HepG2 (cell line): ENCODE measurements around the gene CLN6. TPM values are rescaled to one million over a fixed set of nuclear protein-coding genes. Genes with fewer than 3 reads are reported as not detected.

Experiments
- BRF2 ChIP-seq: sonication (generic); formaldehyde crosslinking; IDR thresholded peaks from 2 replicates; pipeline ENCODE4 v1.8.1; 2022; ENCODE audit warnings: mild to moderate bottlenecking, missing genetic modification reagents
- GFI1 ChIP-seq: sonication (generic); formaldehyde crosslinking; IDR thresholded peaks from 2 replicates; pipeline ENCODE4 v1.5.0; 2020; ENCODE audit warnings: missing genetic modification reagents, mild to moderate bottlenecking, borderline replicate concordance
- GTF2F1 ChIP-seq: fragments of 150-350 bp; IDR thresholded peaks from 2 replicates; pipeline ENCODE4 v1.6.1; 2014; ENCODE audit warnings: low read length
- HMGA1 ChIP-seq: sonication (generic); formaldehyde crosslinking; conservative IDR thresholded peaks from 2 replicates; pipeline ENCODE4 v1.4.0; 2020; ENCODE audit warnings: missing genetic modification reagents
- HNRNPK ChIP-seq: fragments of 200-400 bp; formaldehyde crosslinking; IDR thresholded peaks from 2 replicates; pipeline ENCODE4 v1.6.1; 2018; ENCODE audit warnings: low read length, low read depth, moderate library complexity, mild to moderate bottlenecking; ENCODE audit not compliant: poor library complexity, severe bottlenecking
- KLF15 ChIP-seq: sonication (generic); formaldehyde crosslinking; IDR thresholded peaks from 2 replicates; pipeline ENCODE4 v1.8.1; 2023; ENCODE audit warnings: borderline replicate concordance, mild to moderate bottlenecking, inconsistent platforms, missing genetic modification reagents, mixed read lengths
- SIX1 ChIP-seq: sonication (generic); formaldehyde crosslinking; IDR thresholded peaks from 2 replicates; pipeline ENCODE4 v1.4.0; 2020; ENCODE audit warnings: missing genetic modification reagents, borderline replicate concordance
- THAP9 ChIP-seq: sonication (generic); formaldehyde crosslinking; IDR thresholded peaks from 2 replicates; pipeline ENCODE4; 2020; ENCODE audit warnings: missing genetic modification reagents, mild to moderate bottlenecking, borderline replicate concordance
- ZNF564 ChIP-seq: sonication (generic); formaldehyde crosslinking; IDR thresholded peaks from 2 replicates; pipeline ENCODE4 v1.8.1; 2023; ENCODE audit warnings: mild to moderate bottlenecking, missing genetic modification reagents
- ZNF883 ChIP-seq: sonication (generic); formaldehyde crosslinking; IDR thresholded peaks from 2 replicates; pipeline ENCODE4 v1.5.1; 2020; ENCODE audit warnings: mild to moderate bottlenecking, missing genetic modification reagents; ENCODE audit errors: not compliant biosample characterization
- polyA plus RNA-seq, 8 experiments: library from polyadenylated mRNA; depleted of rRNA in 3 of 8; stranded (reverse) in 7 of 8; unstranded in 1 of 8; fragments of >200 nt; fragmentation: Illumina TruSeq in 4 of 8; extraction: Trizol in 4 of 8; gene quantifications; 2 replicates each; pipeline versions ENCODE4 v1.2.1 to v1.2.3, GENCODE V29; 2011 to 2016; ENCODE audit warnings: low read depth in 4 of 8, missing spikeins in 1 of 8, mixed read lengths in 1 of 8; ENCODE audit not compliant: insufficient read depth in 1 of 8
- total RNA-seq, 5 experiments: library from RNA; depleted of rRNA; stranded (reverse); fragments of >200 nt; fragmentation: Illumina TruSeq; extraction: Trizol; gene quantifications; 2 replicates each; pipeline ENCODE4 v1.2.3, GENCODE V29; 2016; ENCODE audit warnings: low read depth in 1 of 5
- TF ChIP-seq, protein P1 (sequence below): sonication (generic); formaldehyde crosslinking; IDR thresholded peaks from 2 replicates; pipeline ENCODE4 v1.4.0; 2020; ENCODE audit warnings: missing genetic modification reagents
- TF ChIP-seq, protein P2 (sequence below), 2 experiments: sonication (generic) in 1 of 2; formaldehyde crosslinking in 1 of 2; IDR thresholded peaks; 2 replicates each; pipeline versions ENCODE4 v1.4.0 to v1.6.1; 2016 to 2020; ENCODE audit warnings: borderline replicate concordance in 1 of 2, low read depth in 1 of 2, mild to moderate bottlenecking in 1 of 2, missing genetic modification reagents in 1 of 2
- TF ChIP-seq, protein P3 (sequence below): sonication (generic); formaldehyde crosslinking; IDR thresholded peaks from 2 replicates; pipeline ENCODE4 v1.4.0; 2020; ENCODE audit warnings: missing genetic modification reagents

CLN6 gene
- total and polyA plus RNA-seq, 2 of the 13 experiments (the other 11 are each of a cell fraction or from before 2014, with no cell fraction given), result 24.9 to 27.1 TPM

DNA sequence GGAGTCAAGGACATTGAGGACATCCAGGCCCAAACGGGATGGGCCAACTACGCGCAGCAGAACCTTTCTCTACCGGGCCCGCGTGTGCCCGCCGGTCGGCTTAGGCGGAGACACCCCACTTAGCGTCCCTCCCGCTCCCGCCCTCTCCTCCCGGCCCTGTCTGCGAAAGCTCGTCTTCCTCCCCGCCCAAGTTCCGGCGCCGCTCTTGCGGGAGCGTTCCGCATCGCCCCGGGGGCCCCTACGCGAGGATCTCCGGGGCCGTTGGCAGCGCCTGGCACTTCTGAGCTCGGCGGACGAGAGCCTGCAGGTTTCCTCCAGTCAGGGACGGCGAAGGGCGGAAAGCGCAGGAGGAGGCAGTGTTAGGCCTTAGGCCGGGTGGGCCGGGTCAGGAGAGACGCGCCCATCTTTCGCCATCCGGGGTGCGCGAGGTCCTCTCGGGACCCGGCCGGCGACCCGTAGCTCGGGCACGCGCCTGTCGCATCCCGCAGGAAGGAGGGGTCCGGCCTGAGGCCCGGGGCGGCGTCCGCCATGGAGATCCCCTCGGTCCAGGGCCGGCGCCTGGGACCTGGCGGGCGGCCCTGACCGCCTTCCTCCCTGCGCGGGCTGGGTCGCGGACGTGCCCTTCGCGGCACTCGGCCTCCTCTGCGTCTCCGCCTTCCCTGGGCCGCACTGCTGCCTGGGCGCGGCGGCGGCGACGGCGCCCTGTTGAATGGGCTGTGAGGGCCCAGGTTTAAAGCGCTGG lies 48.2 kb upstream of the CLN6 start, which contains the start of gene FEM1B (continued):
- TF ChIP-seq, protein P1, sequence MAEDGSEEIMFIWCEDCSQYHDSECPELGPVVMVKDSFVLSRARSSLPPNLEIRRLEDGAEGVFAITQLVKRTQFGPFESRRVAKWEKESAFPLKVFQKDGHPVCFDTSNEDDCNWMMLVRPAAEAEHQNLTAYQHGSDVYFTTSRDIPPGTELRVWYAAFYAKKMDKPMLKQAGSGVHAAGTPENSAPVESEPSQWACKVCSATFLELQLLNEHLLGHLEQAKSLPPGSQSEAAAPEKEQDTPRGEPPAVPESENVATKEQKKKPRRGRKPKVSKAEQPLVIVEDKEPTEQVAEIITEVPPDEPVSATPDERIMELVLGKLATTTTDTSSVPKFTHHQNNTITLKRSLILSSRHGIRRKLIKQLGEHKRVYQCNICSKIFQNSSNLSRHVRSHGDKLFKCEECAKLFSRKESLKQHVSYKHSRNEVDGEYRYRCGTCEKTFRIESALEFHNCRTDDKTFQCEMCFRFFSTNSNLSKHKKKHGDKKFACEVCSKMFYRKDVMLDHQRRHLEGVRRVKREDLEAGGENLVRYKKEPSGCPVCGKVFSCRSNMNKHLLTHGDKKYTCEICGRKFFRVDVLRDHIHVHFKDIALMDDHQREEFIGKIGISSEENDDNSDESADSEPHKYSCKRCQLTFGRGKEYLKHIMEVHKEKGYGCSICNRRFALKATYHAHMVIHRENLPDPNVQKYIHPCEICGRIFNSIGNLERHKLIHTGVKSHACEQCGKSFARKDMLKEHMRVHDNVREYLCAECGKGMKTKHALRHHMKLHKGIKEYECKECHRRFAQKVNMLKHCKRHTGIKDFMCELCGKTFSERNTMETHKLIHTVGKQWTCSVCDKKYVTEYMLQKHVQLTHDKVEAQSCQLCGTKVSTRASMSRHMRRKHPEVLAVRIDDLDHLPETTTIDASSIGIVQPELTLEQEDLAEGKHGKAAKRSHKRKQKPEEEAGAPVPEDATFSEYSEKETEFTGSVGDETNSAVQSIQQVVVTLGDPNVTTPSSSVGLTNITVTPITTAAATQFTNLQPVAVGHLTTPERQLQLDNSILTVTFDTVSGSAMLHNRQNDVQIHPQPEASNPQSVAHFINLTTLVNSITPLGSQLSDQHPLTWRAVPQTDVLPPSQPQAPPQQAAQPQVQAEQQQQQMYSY (CRISPR knock-in tag), result peak; percentile 76
- TF ChIP-seq HNRNPK (peak; percentile 74), KLF15 (CRISPR knock-in tag) (peak; percentile 79; the same call in 1 of the 2 replicates), GTF2F1 (peak; percentile 71; the same call in 1 of the 2 replicates), ZNF883 (CRISPR knock-in tag) (peak; percentile 95), GFI1 (CRISPR knock-in tag) (no peak), BRF2 (CRISPR knock-in tag) (peak; percentile 94; the same call in 1 of the 2 replicates), HMGA1 (CRISPR knock-in tag) (no peak), ZNF564 (CRISPR knock-in tag) (peak; percentile 90), THAP9 (CRISPR knock-in tag) (peak; percentile 85; the same call in 1 of the 2 replicates), SIX1 (no peak)
- TF ChIP-seq, protein P2, sequence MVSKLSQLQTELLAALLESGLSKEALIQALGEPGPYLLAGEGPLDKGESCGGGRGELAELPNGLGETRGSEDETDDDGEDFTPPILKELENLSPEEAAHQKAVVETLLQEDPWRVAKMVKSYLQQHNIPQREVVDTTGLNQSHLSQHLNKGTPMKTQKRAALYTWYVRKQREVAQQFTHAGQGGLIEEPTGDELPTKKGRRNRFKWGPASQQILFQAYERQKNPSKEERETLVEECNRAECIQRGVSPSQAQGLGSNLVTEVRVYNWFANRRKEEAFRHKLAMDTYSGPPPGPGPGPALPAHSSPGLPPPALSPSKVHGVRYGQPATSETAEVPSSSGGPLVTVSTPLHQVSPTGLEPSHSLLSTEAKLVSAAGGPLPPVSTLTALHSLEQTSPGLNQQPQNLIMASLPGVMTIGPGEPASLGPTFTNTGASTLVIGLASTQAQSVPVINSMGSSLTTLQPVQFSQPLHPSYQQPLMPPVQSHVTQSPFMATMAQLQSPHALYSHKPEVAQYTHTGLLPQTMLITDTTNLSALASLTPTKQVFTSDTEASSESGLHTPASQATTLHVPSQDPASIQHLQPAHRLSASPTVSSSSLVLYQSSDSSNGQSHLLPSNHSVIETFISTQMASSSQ (IDR thresholded peaks at IDR 0.05; ENCODE audit: low read depth), result peak; percentile 53; the same call in 1 of the 2 replicates
- TF ChIP-seq, protein P2 (CRISPR knock-in tag; IDR thresholded peaks at IDR 0.05; ENCODE audit: borderline replicate concordance), result peak; percentile 84; the same call in 1 of the 2 replicates
- TF ChIP-seq, protein P3, sequence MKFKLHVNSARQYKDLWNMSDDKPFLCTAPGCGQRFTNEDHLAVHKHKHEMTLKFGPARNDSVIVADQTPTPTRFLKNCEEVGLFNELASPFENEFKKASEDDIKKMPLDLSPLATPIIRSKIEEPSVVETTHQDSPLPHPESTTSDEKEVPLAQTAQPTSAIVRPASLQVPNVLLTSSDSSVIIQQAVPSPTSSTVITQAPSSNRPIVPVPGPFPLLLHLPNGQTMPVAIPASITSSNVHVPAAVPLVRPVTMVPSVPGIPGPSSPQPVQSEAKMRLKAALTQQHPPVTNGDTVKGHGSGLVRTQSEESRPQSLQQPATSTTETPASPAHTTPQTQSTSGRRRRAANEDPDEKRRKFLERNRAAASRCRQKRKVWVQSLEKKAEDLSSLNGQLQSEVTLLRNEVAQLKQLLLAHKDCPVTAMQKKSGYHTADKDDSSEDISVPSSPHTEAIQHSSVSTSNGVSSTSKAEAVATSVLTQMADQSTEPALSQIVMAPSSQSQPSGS (CRISPR knock-in tag), result peak; percentile 87
